Measurements from ENCODE around the gene ATRNL1.

The ATRNL1 gene

GRCh38 chr10:115762029-115762428, 668.9 kb downstream of the ATRNL1 start:
- TF ChIP-seq CTCF (IDR thresholded peaks at IDR 0.05): no peak

- no peak for TF ChIP-seq CTCF (IDR thresholded peaks at IDR 0.05)
Observed at GRCh38 chr10:115771755-115772154, 678.6 kb downstream of the ATRNL1 start.

- TF ChIP-seq CTCF (IDR thresholded peaks at IDR 0.05): no peak
Observed at GRCh38 chr10:115772606-115773005, 679.4 kb downstream of the ATRNL1 start.

GRCh38 chr10:115773832-115774231, 680.7 kb downstream of the ATRNL1 start:
- no peak for TF ChIP-seq CTCF (IDR thresholded peaks at IDR 0.05)

GRCh38 chr10:115774721-115775120, 681.6 kb downstream of the ATRNL1 start:
- TF ChIP-seq CTCF (IDR thresholded peaks at IDR 0.05): no peak

- no peak for TF ChIP-seq CTCF (IDR thresholded peaks at IDR 0.05)
Observed at GRCh38 chr10:115777646-115778045, 684.5 kb downstream of the ATRNL1 start.

GRCh38 chr10:115790220-115790619, 697.1 kb downstream of the ATRNL1 start:
- TF ChIP-seq CTCF (IDR thresholded peaks at IDR 0.05): no peak

GRCh38 chr10:115795964-115796363, 702.8 kb downstream of the ATRNL1 start:
- no peak for TF ChIP-seq CTCF (IDR thresholded peaks at IDR 0.05)

Data from LNCAP (cell line).